HAP-1 (cell line): ENCODE results near the gene LUM.

Experiments
- DNase-seq, 2 experiments: peaks; one replicate each; pipeline ENCODE4 v3.0.0-alpha.2; 2016 to 2020; ENCODE audit warnings: low spot score in 2 of 2
- H3K27me3 ChIP-seq: fragments of 250-450 bp; sonication (Bioruptor Pico); 2 replicates; pipeline ENCODE4 v1.5.1; 2020; ENCODE audit warnings: low read depth, mild to moderate bottlenecking, moderate library complexity
- H3K36me3 ChIP-seq: fragments of 250-450 bp; sonication (Bioruptor Pico); replicated peaks from 2 replicates; pipeline ENCODE4 v1.5.1; 2020; ENCODE audit warnings: mild to moderate bottlenecking
- H3K4me1 ChIP-seq: fragments of 250-450 bp; sonication (Bioruptor Pico); 2 replicates; pipeline ENCODE4 v1.5.1; 2020; ENCODE audit warnings: mild to moderate bottlenecking
- H3K4me3 ChIP-seq: fragments of 250-450 bp; sonication (Bioruptor Pico); 2 replicates; pipeline ENCODE4 v1.5.1; 2020; ENCODE audit warnings: mild to moderate bottlenecking, moderate library complexity
- H3K9me3 ChIP-seq: fragments of 250-450 bp; sonication (Bioruptor Pico); 2 replicates; pipeline ENCODE4 v1.5.1; 2020; ENCODE audit warnings: mild to moderate bottlenecking, moderate library complexity
- in situ Hi-C: fragments of 300-500 bp; cut with MboI; formaldehyde crosslinking; loops from 3 replicates; pipeline ENCODE4 v1.14.3; 2020; ENCODE audit warnings: low sequenced_read_pairs, inconsistent platforms, mixed read lengths

Gene LUM

DNA sequence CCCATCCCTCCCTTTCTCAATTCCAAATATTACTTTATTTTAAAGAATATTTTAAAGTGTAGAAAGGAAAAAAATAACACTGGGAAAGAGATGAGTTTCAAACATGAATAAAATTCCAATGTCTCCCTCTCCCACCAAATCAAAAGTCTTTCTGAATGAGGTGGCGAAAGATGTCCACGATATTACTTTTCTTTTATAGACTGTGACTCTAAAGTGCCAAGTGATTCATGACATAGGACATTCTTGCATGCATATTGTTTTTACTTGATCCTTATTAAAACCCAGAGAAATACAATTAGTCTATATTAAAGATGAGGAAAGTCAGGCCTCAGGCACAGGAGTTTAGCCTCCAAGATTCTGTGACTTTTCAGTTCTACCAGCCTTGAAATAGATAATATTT, 16.0 kb upstream of the LUM start:
- in situ Hi-C loops: no loop called here
- Histone ChIP-seq H3K4me3 (no peak overlapping the region), H3K4me1 (no peaks in the 10 kb centered on the region), H3K36me3 (no peaks in the 10 kb centered on the region), H3K9me3 (no peaks in the 10 kb centered on the region), H3K27me3 (no peaks in the 10 kb centered on the region)
- DNase-seq: no peak

GRCh38 chr12:91126516-91126915, 15.2 kb upstream of the LUM start:
- no peaks in the 10 kb centered on the region for H3K9me3 ChIP-seq
- H3K36me3 ChIP-seq: no peaks in the 10 kb centered on the region
- H3K27me3 ChIP-seq: no peaks in the 10 kb centered on the region
- DNase-seq: no peak
- H3K4me3 ChIP-seq: no peak overlapping the region
- in situ Hi-C loops: no loop called here
- H3K4me1 ChIP-seq: no peaks in the 10 kb centered on the region

DNA sequence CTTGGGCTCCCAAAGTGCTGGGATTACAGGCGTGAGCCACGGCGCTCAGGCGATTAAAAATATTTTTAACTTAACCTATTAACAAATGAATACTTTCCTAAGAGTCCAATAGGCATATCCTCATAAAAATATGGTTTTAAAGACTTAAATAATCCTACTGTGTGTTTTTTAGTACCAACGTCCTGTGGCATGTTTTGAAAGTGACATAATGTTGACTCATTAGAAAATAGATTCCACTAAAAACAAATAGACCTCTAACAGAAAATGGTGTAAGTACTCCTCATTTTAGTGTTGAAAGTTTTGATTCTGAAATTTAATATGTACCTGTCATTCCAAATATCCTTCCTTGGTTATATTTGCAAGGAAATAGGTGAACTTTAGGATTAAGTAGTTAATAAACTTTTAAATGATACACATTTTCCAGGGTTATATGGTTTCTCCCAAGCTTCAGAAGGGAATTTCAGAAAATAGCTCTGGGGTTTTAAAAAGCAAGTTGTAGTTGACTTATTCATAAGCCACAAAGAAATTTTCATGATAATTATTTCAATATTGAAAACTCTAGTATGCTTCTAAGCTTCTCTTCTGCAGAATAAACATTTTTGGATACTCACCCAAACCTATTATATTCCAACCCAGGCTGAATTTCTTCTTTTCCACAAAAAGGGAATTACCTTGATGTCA, 12.1 kb upstream of the LUM start:
- no peaks in the 10 kb centered on the region for H3K9me3 ChIP-seq
- in situ Hi-C loops: no loop called here
- no peaks in the 10 kb centered on the region for H3K4me1 ChIP-seq
- H3K4me3 ChIP-seq: no peak overlapping the region
- no peak for DNase-seq
- no peaks in the 10 kb centered on the region for H3K27me3 ChIP-seq
- H3K36me3 ChIP-seq: no peaks in the 10 kb centered on the region

DNA sequence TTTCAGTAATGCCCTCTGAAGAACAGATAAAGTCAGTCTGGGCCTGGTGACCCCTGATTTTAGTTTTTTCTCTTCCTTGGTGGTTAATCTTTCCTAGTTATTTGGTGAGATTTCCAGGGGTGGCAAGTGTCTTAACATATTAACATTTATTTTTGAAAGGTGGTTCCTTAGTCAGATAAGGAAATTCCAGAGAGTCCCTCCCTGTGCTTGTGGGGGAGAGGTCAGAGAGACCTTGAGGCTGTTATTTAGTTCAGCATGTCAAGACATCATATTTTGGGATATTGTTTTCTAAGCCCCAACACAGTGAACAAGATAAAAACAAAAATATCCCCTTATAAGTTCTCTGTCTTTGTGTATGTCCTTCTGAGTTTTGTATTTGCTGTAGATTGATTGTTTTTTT, 9.5 kb upstream of the LUM start:
- Histone ChIP-seq H3K4me1 (no peaks in the 10 kb centered on the region), H3K27me3 (no peaks in the 10 kb centered on the region), H3K36me3 (no peaks in the 10 kb centered on the region), H3K9me3 (no peaks in the 10 kb centered on the region), H3K4me3 (no peak overlapping the region)
- DNase-seq: no peak
- in situ Hi-C loops: no loop called here

DNA sequence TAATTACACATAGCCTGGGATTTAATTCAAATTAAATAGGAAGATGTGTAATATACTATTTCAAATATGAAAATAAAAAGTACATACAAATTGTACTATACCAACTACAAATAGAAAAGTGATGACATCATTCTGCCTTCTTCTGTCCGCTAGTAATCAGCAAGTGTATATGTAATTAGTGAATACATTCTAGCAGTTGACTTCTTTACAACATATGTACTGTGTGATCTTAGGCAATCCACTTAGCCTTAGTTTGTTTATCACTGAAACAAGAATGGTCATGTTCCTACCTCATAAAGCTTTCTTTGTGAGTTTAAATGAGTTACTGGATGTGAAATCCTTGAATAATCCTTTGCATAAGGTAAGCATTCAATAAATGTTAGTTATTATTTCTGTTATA, 7.8 kb upstream of the LUM start:
- Histone ChIP-seq H3K4me1 (no peaks in the 10 kb centered on the region), H3K9me3 (no peaks in the 10 kb centered on the region), H3K36me3 (no peaks in the 10 kb centered on the region), H3K4me3 (no peak overlapping the region), H3K27me3 (no peaks in the 10 kb centered on the region)
- in situ Hi-C loops: no loop called here
- no peak for DNase-seq

- Histone ChIP-seq H3K4me1 (no peaks in the 10 kb centered on the region), H3K4me3 (no peak overlapping the region), H3K27me3 (no peaks in the 10 kb centered on the region), H3K9me3 (no peaks in the 10 kb centered on the region), H3K36me3 (no peaks in the 10 kb centered on the region)
- in situ Hi-C loops: no loop called here
- DNase-seq: no peak
Observed at GRCh38 chr12:91113621-91114020, 2.3 kb upstream of the LUM start.

GRCh38 chr12:91110311-91110924, 876 bp downstream of the LUM start:
- Histone ChIP-seq H3K27me3 (no peaks in the 10 kb centered on the region), H3K4me3 (no peak overlapping the region), H3K9me3 (no peaks in the 10 kb centered on the region), H3K4me1 (no peaks in the 10 kb centered on the region), H3K36me3 (no peaks in the 10 kb centered on the region)
- in situ Hi-C loops: no loop called here
- no peak for DNase-seq

DNA sequence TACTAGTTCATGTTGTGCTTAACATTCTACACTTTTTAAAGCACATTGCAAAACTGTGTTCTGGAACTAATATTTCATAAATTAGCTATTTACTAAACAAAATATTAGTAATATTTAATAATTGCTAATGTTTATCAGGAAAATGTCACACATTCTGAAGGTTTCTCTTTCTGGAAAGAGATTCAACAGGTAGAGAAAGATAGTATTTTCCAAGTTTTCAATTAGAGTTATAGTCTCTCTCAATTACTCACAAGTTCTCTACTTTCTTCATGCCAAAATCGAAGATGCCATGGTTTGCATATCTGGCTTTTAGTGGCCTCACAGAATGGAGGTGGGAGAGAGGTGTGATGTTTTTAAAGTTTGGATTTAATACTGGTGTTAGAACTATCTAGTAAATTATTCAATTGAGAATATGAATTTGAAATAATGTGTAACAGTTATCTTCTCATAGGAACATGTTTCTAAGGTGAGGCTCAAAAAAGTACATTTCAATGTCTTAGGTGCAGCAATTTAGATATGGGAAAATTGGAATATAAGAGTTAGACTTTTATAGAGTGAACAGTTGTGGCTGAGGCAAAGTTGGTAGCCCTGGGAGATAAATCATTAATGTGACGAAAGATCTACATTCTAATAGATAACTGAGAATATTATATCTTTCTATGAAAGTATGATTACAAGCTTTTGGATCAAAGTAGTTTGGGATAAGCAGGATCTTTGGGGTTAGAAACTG, 1.5 kb downstream of the LUM start:
- H3K9me3 ChIP-seq: no peaks in the 10 kb centered on the region
- no peak overlapping the region for H3K4me3 ChIP-seq
- no peaks in the 10 kb centered on the region for H3K4me1 ChIP-seq
- DNase-seq: no peak
- no peaks in the 10 kb centered on the region for H3K36me3 ChIP-seq
- in situ Hi-C loops: no loop called here
- no peaks in the 10 kb centered on the region for H3K27me3 ChIP-seq

DNA sequence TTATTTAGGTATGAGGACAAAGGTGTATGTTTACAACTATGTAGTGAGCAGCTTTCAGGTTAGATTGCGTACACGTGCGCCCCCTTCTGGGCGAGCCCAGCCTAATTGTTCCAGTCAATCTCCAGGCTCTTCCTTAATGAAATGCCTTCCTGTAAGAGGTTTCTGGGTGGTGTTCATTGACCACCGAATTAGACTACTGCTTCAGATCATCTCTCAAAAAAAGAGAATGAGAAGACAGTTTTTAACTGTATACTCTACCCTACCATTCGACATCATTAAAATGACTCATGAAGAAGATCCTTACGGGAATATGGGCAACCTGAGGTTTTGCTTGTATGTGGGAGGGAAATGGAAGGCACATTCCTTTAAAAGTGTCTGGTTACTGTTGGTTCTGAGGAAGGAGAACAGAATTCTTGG, 2.1 kb downstream of the LUM start:
- Histone ChIP-seq H3K27me3 (no peaks in the 10 kb centered on the region), H3K4me1 (no peaks in the 10 kb centered on the region), H3K4me3 (no peak overlapping the region), H3K9me3 (no peaks in the 10 kb centered on the region), H3K36me3 (no peaks in the 10 kb centered on the region)
- in situ Hi-C loops: no loop called here
- peak; percentile 41 to 78 for DNase-seq

- H3K4me3 ChIP-seq: no peak overlapping the region
- in situ Hi-C loops: no loop called here
- H3K36me3 ChIP-seq: no peaks in the 10 kb centered on the region
- H3K9me3 ChIP-seq: no peaks in the 10 kb centered on the region
- no peaks in the 10 kb centered on the region for H3K27me3 ChIP-seq
- no peak for DNase-seq
- no peaks in the 10 kb centered on the region for H3K4me1 ChIP-seq
Observed at GRCh38 chr12:91108196-91108755, 3.0 kb downstream of the LUM start.

DNA sequence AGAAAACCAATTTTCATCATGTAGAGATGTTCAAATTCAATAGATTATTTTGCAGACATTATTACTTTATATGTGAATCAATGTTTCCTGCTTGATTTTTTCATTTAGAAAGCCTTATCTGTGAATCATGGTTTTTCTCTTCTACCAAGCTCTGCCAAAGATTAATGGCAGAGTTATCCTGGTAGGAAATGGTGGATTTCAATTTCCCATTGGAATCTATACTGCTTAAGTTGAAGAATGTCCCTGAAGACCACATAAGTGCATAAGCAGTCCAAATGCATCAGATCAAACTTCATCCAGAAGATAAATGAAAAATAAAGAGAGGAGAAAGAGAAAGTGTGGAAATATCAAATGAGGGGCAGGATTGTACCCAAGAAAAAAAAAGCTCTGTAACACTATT, 5.0 kb downstream of the LUM start:
- Histone ChIP-seq H3K36me3 (no peaks in the 10 kb centered on the region), H3K27me3 (no peaks in the 10 kb centered on the region), H3K4me3 (no peak overlapping the region), H3K4me1 (no peaks in the 10 kb centered on the region), H3K9me3 (no peaks in the 10 kb centered on the region)
- in situ Hi-C loops: no loop called here
- DNase-seq: no peak

GRCh38 chr12:91105807-91106206, 5.5 kb downstream of the LUM start:
- H3K4me1 ChIP-seq: no peaks in the 10 kb centered on the region
- no peak for DNase-seq
- no peak overlapping the region for H3K4me3 ChIP-seq
- no peaks in the 10 kb centered on the region for H3K36me3 ChIP-seq
- H3K27me3 ChIP-seq: no peaks in the 10 kb centered on the region
- H3K9me3 ChIP-seq: no peaks in the 10 kb centered on the region
- in situ Hi-C loops: no loop called here

DNA sequence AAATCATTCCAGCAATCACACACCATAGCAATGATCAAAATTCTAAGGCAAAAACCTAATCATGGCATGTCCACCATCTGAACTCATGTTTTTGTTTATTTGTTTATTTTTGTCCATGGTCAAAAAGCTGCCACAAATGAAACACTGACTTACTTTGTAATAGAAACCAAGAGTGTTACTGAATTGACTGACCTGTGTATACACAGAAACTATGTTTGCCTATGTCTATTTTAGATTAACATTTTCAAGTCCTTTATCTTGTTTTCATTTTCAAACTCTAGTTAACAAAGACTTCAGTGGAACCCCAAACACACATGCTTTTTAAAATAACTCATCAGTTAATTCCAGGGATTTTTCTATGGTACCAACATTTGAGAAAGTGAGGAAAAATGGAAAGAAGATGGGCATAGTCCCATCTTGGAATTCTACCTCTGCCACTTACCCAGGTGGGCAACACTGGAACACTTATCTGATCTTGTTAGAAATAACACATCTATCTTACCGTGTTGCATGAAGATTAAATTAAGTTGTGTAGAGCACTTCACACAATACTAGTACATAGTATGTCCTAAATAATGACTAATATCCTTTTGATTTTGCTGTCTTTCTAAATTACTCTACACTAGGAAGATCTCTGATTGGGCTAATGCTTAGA, 6.4 kb downstream of the LUM start:
- H3K9me3 ChIP-seq: no peaks in the 10 kb centered on the region
- DNase-seq: no peak
- no peaks in the 10 kb centered on the region for H3K36me3 ChIP-seq
- no peak overlapping the region for H3K4me3 ChIP-seq
- no peaks in the 10 kb centered on the region for H3K4me1 ChIP-seq
- in situ Hi-C loops: no loop called here
- no peaks in the 10 kb centered on the region for H3K27me3 ChIP-seq

DNA sequence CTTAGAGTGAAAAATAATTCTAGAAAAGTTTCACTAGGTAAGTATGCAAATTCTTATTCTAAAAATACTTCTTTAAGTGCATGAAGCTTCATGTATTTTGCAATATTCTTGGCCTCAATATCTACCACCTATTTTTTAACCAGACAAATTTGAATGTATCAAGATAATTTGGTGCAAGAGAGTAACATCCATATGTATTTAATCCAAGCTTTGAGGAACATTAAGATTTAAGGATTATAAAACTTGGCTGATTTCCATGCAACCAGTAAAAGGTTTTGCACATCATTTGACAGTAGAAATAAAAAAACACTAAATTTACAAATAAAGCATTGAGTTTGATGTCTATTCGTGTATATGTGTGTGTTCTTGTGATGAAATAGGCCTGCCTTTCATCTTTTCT, 7.7 kb downstream of the LUM start:
- no peaks in the 10 kb centered on the region for H3K4me1 ChIP-seq
- no peaks in the 10 kb centered on the region for H3K27me3 ChIP-seq
- no peaks in the 10 kb centered on the region for H3K9me3 ChIP-seq
- no peak overlapping the region for H3K4me3 ChIP-seq
- no peaks in the 10 kb centered on the region for H3K36me3 ChIP-seq
- no peak for DNase-seq
- in situ Hi-C loops: no loop called here
